Right lobe of liver (tissue), 4 donors: ENCODE results near the gene DTNB.

ENCODE experiments used
- CTCF ChIP-seq, 4 donors: fragments of 200-600 bp in 3 of 4; fragments of 450-650 bp in 1 of 4; IDR thresholded peaks; one replicate each; pipeline versions ENCODE4 v1.5.1 to v1.8.0; 2016 to 2022; ENCODE audit warnings: antibody characterized with exemption in 4 of 4, mild to moderate bottlenecking in 2 of 4
- POLR2A ChIP-seq: fragments of 450-650 bp; IDR thresholded peaks from one replicate; pipeline ENCODE4 v1.6.1; 2017; ENCODE audit warnings: antibody characterized with exemption, mild to moderate bottlenecking
- donor health status: DM: no; HTN: no; CAD: no.
- donor health status: DM: no; HTN: no; CAD: no.
- donor health status: DM: no; HTN: yes; CAD: no.

- no peak for TF ChIP-seq CTCF (IDR thresholded peaks at IDR 0.05)
- no peak for TF ChIP-seq POLR2A
These were observed 21.5 kb downstream of the DTNB start for GRCh38 chr2:25651782-25652455.
